ENCODE results near the gene TBC1D9.

- TF ChIP-seq CTCF (IDR thresholded peaks at IDR 0.05) (no peak), POLR2A (IDR thresholded peaks at IDR 0.05) (no peak)
Observed at GRCh38 chr4:140615451-140615850, 140.7 kb downstream of the TBC1D9 start.
